GM12878 (cell line): ENCODE results near the gene TMEM106A. TPM values are rescaled to one million over a fixed set of nuclear protein-coding genes. Genes with fewer than 3 reads are reported as not detected.
A peak's percentile ranks its signal among the peaks of the same experiment; 100 is the strongest.

Experiments used
- ASH2L ChIP-seq: fragments of 300-600, 200-600 bp; sonication (generic); IDR thresholded peaks from 2 replicates; pipeline ENCODE4 v1.6.1; 2017; ENCODE audit warnings: low read depth, mild to moderate bottlenecking, borderline replicate concordance
- BRCA1 ChIP-seq: IDR thresholded peaks from 2 replicates; pipeline ENCODE4 v1.6.1; 2011; ENCODE audit warnings: low read depth, low read length, improper control_type of control experiment
- CBX5 ChIP-seq: sonication (generic); IDR thresholded peaks from 2 replicates; pipeline ENCODE4 v1.6.1; 2016; ENCODE audit warnings: low read depth, moderate library complexity, mild to moderate bottlenecking, inconsistent platforms
- CHD2 ChIP-seq: IDR thresholded peaks from 2 replicates; pipeline ENCODE4 v1.6.1; 2011; ENCODE audit warnings: low read depth, low read length, improper control_type of control experiment, borderline replicate concordance
- CREM ChIP-seq: IDR thresholded peaks from 2 replicates; pipeline ENCODE4 v1.6.1; 2014; ENCODE audit warnings: antibody characterized with exemption, low read depth
- DPF2 ChIP-seq: fragments of 450-650 bp; IDR thresholded peaks from 2 replicates; pipeline ENCODE4 v1.6.1; 2017; ENCODE audit warnings: mild to moderate bottlenecking
- EED ChIP-seq: sonication (generic); IDR thresholded peaks from 2 replicates; pipeline ENCODE4 v1.6.1; 2016; ENCODE audit warnings: antibody characterized with exemption, low read depth
- ETV6 ChIP-seq, 2 experiments: fragments of 450-650 bp in 1 of 2; IDR thresholded peaks in 1 of 2; conservative IDR thresholded peaks in 1 of 2; 2 replicates each; pipeline ENCODE4 v1.6.1; 2014; ENCODE audit warnings: antibody characterized with exemption in 1 of 2, borderline replicate concordance in 1 of 2, low read depth in 1 of 2, mild to moderate bottlenecking in 1 of 2, moderate library complexity in 1 of 2
- EZH2 ChIP-seq: IDR thresholded peaks from 2 replicates; pipeline ENCODE4 v1.6.1; 2012; ENCODE audit warnings: low read depth, mild to moderate bottlenecking, control low read depth, inconsistent platforms, low read length, borderline replicate concordance; ENCODE audit not compliant: control insufficient read depth
- HDAC2 ChIP-seq: fragments of 200-600 bp; sonication (generic); IDR thresholded peaks from 2 replicates; pipeline ENCODE4 v1.6.1; 2017
- JUND ChIP-seq: IDR thresholded peaks from 2 replicates; pipeline ENCODE4 v1.6.1; 2012; ENCODE audit warnings: low read depth, mild to moderate bottlenecking, low read length, improper control_type of control experiment, moderate library complexity
- KDM1A ChIP-seq: fragments of 200-600 bp; sonication (generic); IDR thresholded peaks from 2 replicates; pipeline ENCODE4 v1.6.1; 2016; ENCODE audit warnings: borderline replicate concordance
- NFIC ChIP-seq: IDR thresholded peaks from 2 replicates; pipeline ENCODE4 v1.6.1; 2012; ENCODE audit warnings: low read depth, mild to moderate bottlenecking, inconsistent platforms, low read length, moderate library complexity
- NFYA ChIP-seq: IDR thresholded peaks from 2 replicates; pipeline ENCODE4 v1.6.1; 2011; ENCODE audit warnings: low read depth, mild to moderate bottlenecking, low read length, improper control_type of control experiment, borderline replicate concordance
- NFYB ChIP-seq: IDR thresholded peaks from 2 replicates; pipeline ENCODE4 v1.6.1; 2011; ENCODE audit warnings: low read depth, mild to moderate bottlenecking, low read length, improper control_type of control experiment, moderate library complexity; ENCODE audit not compliant: insufficient read depth
- NRF1 ChIP-seq: conservative IDR thresholded peaks from 2 replicates; pipeline ENCODE4 v1.6.1; 2011; ENCODE audit warnings: mild to moderate bottlenecking, low read depth, low read length, improper control_type of control experiment
- PAX8 ChIP-seq: fragments of 450-650 bp; IDR thresholded peaks from 2 replicates; pipeline ENCODE4 v1.6.1; 2017; ENCODE audit warnings: mild to moderate bottlenecking, moderate library complexity
- SRF ChIP-seq, 2 experiments: IDR thresholded peaks; 2 replicates each; pipeline ENCODE4 v1.6.1; 2011; ENCODE audit warnings: low read depth in 2 of 2, low read length in 2 of 2, mild to moderate bottlenecking in 1 of 2, moderate library complexity in 1 of 2
- TCF12 ChIP-seq: IDR thresholded peaks from 2 replicates; pipeline ENCODE4 v1.6.1; 2011; ENCODE audit warnings: low read depth, mild to moderate bottlenecking, low read length
- TCF7 ChIP-seq: IDR thresholded peaks from 2 replicates; pipeline ENCODE4 v1.6.1; 2014; ENCODE audit warnings: antibody characterized with exemption, borderline replicate concordance
- YBX1 ChIP-seq: fragments of 450-650 bp; IDR thresholded peaks from 2 replicates; pipeline ENCODE4 v1.6.1; 2016; ENCODE audit warnings: antibody characterized with exemption
- ZNF24 ChIP-seq: fragments of 450-650 bp; IDR thresholded peaks from 2 replicates; pipeline ENCODE4 v1.6.1; 2017; ENCODE audit warnings: antibody characterized with exemption, mild to moderate bottlenecking
- ZSCAN29 ChIP-seq: fragments of 450-650 bp; IDR thresholded peaks from 2 replicates; pipeline ENCODE4 v1.6.1; 2017; ENCODE audit warnings: mild to moderate bottlenecking, moderate library complexity
- polyA plus RNA-seq, 11 experiments: library from polyadenylated mRNA; depleted of rRNA in 4 of 11; unstranded in 6 of 11; stranded (reverse) in 5 of 11; fragments of >200 nt; fragmentation: Nextera tagmentation in 4 of 11; fragmentation: Illumina TruSeq in 1 of 11; extraction: Ambion mirVana in 4 of 11; extraction: Trizol in 1 of 11; gene quantifications; 1 replicate in 1 of 11; 2 replicates in 10 of 11; pipeline versions ENCODE4 v1.2.1 to v1.2.3, GENCODE V29; 2011 to 2016; ENCODE audit warnings: inconsistent platforms in 2 of 11, missing spikeins in 2 of 11, low read depth in 1 of 11
- total RNA-seq, 4 experiments: library from RNA; depleted of rRNA in 3 of 4; stranded (reverse); fragments of >200 nt in 3 of 4; fragmentation: Illumina TruSeq in 1 of 4; extraction: Trizol in 1 of 4; gene quantifications; 2 replicates each; pipeline versions ENCODE4 v1.2.1 to v1.2.3, GENCODE V29; 2013 to 2021
- TF ChIP-seq, protein P1 (sequence below): IDR thresholded peaks from 2 replicates; pipeline ENCODE4 v1.6.1; 2012; ENCODE audit warnings: low read depth, low read length, improper control_type of control experiment
- TF ChIP-seq, protein P2 (sequence below): fragments of 450-650 bp; IDR thresholded peaks from 2 replicates; pipeline ENCODE4 v1.6.1; 2014; ENCODE audit warnings: mild to moderate bottlenecking
- TF ChIP-seq, protein P3 (sequence below): fragments of 450-650 bp; IDR thresholded peaks from 2 replicates; pipeline ENCODE4 v1.6.1; 2017; ENCODE audit warnings: borderline replicate concordance
- TF ChIP-seq, protein P4 (sequence below): fragments of 450-650 bp; IDR thresholded peaks from 2 replicates; pipeline ENCODE4 v1.6.1; 2017; ENCODE audit warnings: low read depth, mild to moderate bottlenecking, moderate library complexity

TMEM106A gene
- total and polyA plus RNA-seq, 10 of the 15 experiments (the other 5 are each of a cell fraction or from before 2014, with no cell fraction given): 2.3 to 18.7 (median 9.3) TPM

DNA sequence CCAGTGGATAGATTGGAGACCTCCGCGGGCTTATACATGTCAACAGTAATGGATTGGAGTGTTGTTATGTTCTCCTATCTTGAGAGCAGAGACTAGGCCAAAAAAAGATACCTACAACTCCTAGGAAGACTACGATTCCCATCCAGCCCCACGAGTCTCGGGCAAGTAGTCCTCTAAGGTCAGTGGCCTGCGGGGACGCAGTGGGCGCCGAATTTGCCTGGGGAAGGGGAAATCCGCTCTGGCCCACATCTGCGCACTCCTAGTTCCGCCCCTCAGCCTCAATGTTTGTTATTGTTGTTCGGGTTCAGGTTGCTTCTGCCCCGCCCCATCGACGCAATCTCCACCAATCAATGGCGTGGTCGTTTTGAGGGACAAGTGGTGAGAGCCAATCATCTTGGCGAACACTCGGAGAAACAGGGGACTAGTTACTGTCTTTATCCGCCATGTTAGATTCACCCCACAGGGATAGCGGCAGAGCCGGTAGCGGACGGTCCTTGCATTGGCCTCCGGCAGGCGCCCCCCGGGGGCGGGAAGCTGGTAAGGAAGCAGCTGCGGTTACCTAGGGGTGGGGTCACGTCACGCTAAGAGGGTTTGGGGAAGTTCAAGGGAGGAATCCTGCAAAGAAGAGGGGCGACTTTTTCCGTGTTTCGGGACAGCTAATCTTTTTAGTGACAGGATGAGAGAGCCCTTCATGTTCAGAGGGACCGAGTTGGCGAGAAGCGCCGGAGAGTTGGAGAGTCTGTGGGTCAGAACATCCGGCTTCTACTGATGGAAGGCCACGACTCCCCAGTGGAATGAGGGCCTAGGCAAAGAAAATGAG is 40.7 kb upstream of the TMEM106A start, which contains the start of gene NBR1 (continued):
- TF ChIP-seq, protein P1, sequence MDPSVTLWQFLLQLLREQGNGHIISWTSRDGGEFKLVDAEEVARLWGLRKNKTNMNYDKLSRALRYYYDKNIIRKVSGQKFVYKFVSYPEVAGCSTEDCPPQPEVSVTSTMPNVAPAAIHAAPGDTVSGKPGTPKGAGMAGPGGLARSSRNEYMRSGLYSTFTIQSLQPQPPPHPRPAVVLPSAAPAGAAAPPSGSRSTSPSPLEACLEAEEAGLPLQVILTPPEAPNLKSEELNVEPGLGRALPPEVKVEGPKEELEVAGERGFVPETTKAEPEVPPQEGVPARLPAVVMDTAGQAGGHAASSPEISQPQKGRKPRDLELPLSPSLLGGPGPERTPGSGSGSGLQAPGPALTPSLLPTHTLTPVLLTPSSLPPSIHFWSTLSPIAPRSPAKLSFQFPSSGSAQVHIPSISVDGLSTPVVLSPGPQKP: peak; percentile 65; the same call in 1 of the 2 replicates
- no peak for TF ChIP-seq ZSCAN29
- no peak for TF ChIP-seq JUND
- TF ChIP-seq, protein P2, sequence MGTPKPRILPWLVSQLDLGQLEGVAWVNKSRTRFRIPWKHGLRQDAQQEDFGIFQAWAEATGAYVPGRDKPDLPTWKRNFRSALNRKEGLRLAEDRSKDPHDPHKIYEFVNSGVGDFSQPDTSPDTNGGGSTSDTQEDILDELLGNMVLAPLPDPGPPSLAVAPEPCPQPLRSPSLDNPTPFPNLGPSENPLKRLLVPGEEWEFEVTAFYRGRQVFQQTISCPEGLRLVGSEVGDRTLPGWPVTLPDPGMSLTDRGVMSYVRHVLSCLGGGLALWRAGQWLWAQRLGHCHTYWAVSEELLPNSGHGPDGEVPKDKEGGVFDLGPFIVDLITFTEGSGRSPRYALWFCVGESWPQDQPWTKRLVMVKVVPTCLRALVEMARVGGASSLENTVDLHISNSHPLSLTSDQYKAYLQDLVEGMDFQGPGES: peak; percentile 80
- peak; percentile 37; the same call in 1 of the 2 replicates for TF ChIP-seq NRF1
- TF ChIP-seq, protein P3, sequence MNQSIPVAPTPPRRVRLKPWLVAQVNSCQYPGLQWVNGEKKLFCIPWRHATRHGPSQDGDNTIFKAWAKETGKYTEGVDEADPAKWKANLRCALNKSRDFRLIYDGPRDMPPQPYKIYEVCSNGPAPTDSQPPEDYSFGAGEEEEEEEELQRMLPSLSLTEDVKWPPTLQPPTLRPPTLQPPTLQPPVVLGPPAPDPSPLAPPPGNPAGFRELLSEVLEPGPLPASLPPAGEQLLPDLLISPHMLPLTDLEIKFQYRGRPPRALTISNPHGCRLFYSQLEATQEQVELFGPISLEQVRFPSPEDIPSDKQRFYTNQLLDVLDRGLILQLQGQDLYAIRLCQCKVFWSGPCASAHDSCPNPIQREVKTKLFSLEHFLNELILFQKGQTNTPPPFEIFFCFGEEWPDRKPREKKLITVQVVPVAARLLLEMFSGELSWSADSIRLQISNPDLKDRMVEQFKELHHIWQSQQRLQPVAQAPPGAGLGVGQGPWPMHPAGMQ: no peak
- no peak for TF ChIP-seq HDAC2
- peak in 1 of 2 experiments; percentile 76; a peak in 1 of 4 replicates for TF ChIP-seq ETV6 (conservative IDR thresholded peaks at IDR 0.05 in 1 of 2, IDR thresholded peaks at IDR 0.05 in 1 of 2; ENCODE audit: borderline replicate concordance in 1 of 2, low read depth in 1 of 2)
- no peak; the same call in 1 of the 2 replicates for TF ChIP-seq TCF12
- TF ChIP-seq CBX5: no peak
- no peak; the same call in 1 of the 2 replicates for TF ChIP-seq NFIC
- TF ChIP-seq KDM1A: no peak
- TF ChIP-seq NFYB: peak; percentile 85
- TF ChIP-seq TCF7: no peak
- TF ChIP-seq PAX8: 0 out of 2 replicates have a peak, but pooled peaks have one; percentile 24
- peak; percentile 17; the same call in 1 of the 2 replicates for TF ChIP-seq NFYA
- TF ChIP-seq, protein P4, sequence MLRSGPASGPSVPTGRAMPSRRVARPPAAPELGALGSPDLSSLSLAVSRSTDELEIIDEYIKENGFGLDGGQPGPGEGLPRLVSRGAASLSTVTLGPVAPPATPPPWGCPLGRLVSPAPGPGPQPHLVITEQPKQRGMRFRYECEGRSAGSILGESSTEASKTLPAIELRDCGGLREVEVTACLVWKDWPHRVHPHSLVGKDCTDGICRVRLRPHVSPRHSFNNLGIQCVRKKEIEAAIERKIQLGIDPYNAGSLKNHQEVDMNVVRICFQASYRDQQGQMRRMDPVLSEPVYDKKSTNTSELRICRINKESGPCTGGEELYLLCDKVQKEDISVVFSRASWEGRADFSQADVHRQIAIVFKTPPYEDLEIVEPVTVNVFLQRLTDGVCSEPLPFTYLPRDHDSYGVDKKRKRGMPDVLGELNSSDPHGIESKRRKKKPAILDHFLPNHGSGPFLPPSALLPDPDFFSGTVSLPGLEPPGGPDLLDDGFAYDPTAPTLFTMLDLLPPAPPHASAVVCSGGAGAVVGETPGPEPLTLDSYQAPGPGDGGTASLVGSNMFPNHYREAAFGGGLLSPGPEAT: peak; percentile 51
- no peak for TF ChIP-seq ZNF24
- TF ChIP-seq CHD2: peak; percentile 92; the same call in 1 of the 2 replicates
- TF ChIP-seq CREM: 0 out of 2 replicates have a peak, but pooled peaks have one; percentile 38
- TF ChIP-seq BRCA1: no peak
- TF ChIP-seq ASH2L: no peak
- TF ChIP-seq EED: peak; percentile 89
- TF ChIP-seq YBX1: no peak
- no peak for TF ChIP-seq EZH2
- TF ChIP-seq SRF (IDR thresholded peaks at IDR 0.05; ENCODE audit: low read depth in 2 of 2, low read length in 2 of 2): no peak
- peak; percentile 91 for TF ChIP-seq DPF2
